Osteocyte (in vitro differentiated cells): ENCODE data around the gene ZNF202. TPM values are rescaled to one million over a fixed set of nuclear protein-coding genes. Genes with fewer than 3 reads are reported as not detected.
"Not testable (repeated sequence)": the region's sequence is repeated elsewhere in the genome, so short reads cannot be mapped to it uniquely, and the experiment has no call there.

Experiments used
- DNase-seq: peaks from one replicate; pipeline ENCODE4 v3.0.0; 2021; ENCODE audit warnings: mixed read lengths; ENCODE audit not compliant: unreplicated experiment; ENCODE audit errors: extremely low spot score
- H3K27ac Mint-ChIP-seq: one replicate; pipeline ENCODE4 v1.8.0; 2021; ENCODE audit warnings: mild to moderate bottlenecking, mixed read lengths; ENCODE audit not compliant: unreplicated experiment
- H3K27me3 Mint-ChIP-seq: one replicate; pipeline ENCODE4 v1.8.0; 2021; ENCODE audit warnings: mixed read lengths; ENCODE audit not compliant: unreplicated experiment
- H3K36me3 Mint-ChIP-seq: one replicate; pipeline ENCODE4 v1.8.0; 2021; ENCODE audit warnings: mixed read lengths; ENCODE audit not compliant: unreplicated experiment
- H3K4me1 Mint-ChIP-seq: one replicate; pipeline ENCODE4 v1.8.0; 2021; ENCODE audit warnings: mixed read lengths; ENCODE audit not compliant: unreplicated experiment
- H3K4me3 Mint-ChIP-seq: one replicate; pipeline ENCODE4 v1.8.0; 2021; ENCODE audit warnings: mild to moderate bottlenecking, moderate library complexity, mixed read lengths; ENCODE audit not compliant: unreplicated experiment
- H3K9me3 Mint-ChIP-seq: one replicate; pipeline ENCODE4 v1.8.0; 2021; ENCODE audit warnings: mixed read lengths; ENCODE audit not compliant: unreplicated experiment
- total RNA-seq: library from RNA; stranded (reverse); gene quantifications from 2 replicates; pipeline ENCODE4 v1.2.1, GENCODE V29; 2021
- TF ChIP-seq, protein P1 (sequence below): fragments of 200-600 bp; sonication (generic); IDR thresholded peaks from 2 replicates; pipeline ENCODE4 v1.5.0; 2021; ENCODE audit warnings: antibody characterized with exemption, mild to moderate bottlenecking, moderate library complexity

Gene ZNF202
- total RNA-seq, 1 donor from 2014 or later, result 11.2 TPM

DNA sequence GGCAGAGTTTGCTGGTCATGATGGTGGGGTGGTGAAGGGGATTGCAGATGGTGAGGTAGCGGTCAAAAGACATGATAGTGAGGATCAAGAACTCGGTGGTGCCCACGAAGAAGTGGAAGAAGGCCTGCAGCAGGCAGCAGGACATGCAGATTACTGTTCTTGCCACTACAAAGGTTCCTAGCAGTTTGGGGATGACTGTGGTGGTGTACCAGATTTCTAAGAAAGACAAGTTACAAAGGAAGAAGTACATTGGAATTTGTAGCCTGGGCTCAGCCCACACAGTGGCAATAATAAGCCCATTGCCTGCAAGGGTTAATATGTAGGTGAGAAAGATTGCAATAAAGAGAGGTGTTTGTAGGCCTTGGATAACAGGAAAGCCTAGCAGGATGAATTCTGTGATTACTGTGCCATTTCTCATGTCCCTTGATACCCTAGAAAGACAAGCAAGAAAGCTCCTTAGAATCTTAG, 12.7 kb upstream of the ZNF202 start, which contains the start of gene OR6X1:
OR6X1 (minus strand) TSS at position 418 of the 468 bp plus-strand sequence; CDS start at position 418, 0 bp downstream.
- DNase-seq, result no peak
- Mint-ChIP-seq H3K36me3 (no peaks in the 10 kb centered on the region), H3K4me1 (no peaks in the 10 kb centered on the region), H3K27ac (no peak within 1 kb of the TSS), H3K9me3 (no peaks in the 10 kb centered on the region), H3K4me3 (no peak within 1 kb of the TSS), H3K27me3 (peaks cover 41% of the 10 kb centered on the region)
- TF ChIP-seq, protein P1, sequence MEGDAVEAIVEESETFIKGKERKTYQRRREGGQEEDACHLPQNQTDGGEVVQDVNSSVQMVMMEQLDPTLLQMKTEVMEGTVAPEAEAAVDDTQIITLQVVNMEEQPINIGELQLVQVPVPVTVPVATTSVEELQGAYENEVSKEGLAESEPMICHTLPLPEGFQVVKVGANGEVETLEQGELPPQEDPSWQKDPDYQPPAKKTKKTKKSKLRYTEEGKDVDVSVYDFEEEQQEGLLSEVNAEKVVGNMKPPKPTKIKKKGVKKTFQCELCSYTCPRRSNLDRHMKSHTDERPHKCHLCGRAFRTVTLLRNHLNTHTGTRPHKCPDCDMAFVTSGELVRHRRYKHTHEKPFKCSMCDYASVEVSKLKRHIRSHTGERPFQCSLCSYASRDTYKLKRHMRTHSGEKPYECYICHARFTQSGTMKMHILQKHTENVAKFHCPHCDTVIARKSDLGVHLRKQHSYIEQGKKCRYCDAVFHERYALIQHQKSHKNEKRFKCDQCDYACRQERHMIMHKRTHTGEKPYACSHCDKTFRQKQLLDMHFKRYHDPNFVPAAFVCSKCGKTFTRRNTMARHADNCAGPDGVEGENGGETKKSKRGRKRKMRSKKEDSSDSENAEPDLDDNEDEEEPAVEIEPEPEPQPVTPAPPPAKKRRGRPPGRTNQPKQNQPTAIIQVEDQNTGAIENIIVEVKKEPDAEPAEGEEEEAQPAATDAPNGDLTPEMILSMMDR, result no peak

DNA sequence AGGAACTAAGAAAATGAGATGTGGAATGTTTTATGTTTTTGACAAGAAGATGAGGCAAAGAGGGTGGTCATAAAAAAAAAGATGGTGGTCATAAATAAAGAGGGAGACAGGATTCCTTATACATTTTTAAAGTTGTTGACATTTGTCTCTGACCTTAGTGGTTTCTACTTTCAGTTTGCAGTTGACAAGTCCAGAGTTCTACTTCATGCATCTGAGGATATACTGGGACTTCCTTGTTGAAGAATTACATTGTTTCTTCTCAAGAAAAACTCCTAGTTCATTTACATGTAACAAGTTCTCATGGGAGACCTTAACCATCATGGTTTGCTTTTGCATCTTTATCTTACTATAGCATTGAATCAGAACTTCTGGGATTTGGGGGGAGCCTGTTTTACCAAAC, 11.7 kb upstream of the ZNF202 start:
- H3K9me3 Mint-ChIP-seq, result peaks cover 5% of the 10 kb centered on the region
- H3K4me1 Mint-ChIP-seq, result no peaks in the 10 kb centered on the region
- H3K4me3 Mint-ChIP-seq, result no peak overlapping the region
- TF ChIP-seq, protein P1, result no peak
- DNase-seq, result no peak
- H3K36me3 Mint-ChIP-seq, result no peaks in the 10 kb centered on the region
- H3K27me3 Mint-ChIP-seq, result peaks cover 45% of the 10 kb centered on the region
- H3K27ac Mint-ChIP-seq, result no peak overlapping the region

DNA sequence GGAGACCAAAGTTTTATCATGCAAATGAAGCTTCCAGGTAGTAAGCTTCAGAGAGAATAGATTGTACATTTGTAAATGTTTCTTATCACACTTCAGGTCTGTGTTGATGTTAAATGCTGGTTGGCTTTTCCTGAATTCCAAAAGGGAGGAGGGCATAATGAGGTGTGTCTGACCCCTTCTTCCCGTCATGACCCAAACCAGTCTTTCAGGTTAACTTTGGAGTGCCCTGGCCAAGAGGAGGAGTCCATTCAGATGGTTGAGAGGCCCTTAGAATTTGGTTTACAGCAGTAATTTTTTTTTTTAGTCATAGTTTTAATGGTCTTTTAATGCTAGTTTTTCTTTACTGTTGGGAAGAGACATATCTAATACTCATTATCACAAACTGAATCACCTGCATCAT, 10.3 kb upstream of the ZNF202 start:
- Mint-ChIP-seq H3K36me3 (no peaks in the 10 kb centered on the region), H3K4me1 (no peaks in the 10 kb centered on the region), H3K27ac (no peak overlapping the region), H3K9me3 (peaks cover 8% of the 10 kb centered on the region), H3K4me3 (no peak overlapping the region), H3K27me3 (peaks cover 47% of the 10 kb centered on the region)
- TF ChIP-seq, protein P1, result no peak
- DNase-seq, result no peak

DNA sequence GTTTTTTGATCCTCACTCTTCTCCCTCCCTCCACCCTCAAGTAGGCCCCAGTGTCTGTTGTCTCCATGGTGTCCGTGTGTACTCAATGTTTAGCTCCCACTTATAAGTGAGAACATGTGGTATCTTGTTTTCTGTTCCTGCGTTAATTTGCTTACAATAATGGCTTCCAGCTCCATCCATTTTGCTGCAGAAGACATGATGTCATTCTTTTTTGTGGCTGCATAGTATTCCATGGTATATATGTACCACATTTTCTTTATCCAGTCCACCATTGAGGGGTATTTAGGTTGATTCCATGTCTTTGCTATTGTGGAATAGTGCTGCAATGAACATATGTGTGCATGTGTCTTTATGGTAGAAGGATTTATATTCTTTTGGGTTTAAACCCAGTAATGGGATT, 6.9 kb upstream of the ZNF202 start:
- H3K4me1 Mint-ChIP-seq, DNase-seq, H3K27ac Mint-ChIP-seq, H3K4me3 Mint-ChIP-seq, H3K9me3 Mint-ChIP-seq, H3K36me3 Mint-ChIP-seq: not testable (repeated sequence)
- peaks cover 63% of the 10 kb centered on the region for H3K27me3 Mint-ChIP-seq

DNA sequence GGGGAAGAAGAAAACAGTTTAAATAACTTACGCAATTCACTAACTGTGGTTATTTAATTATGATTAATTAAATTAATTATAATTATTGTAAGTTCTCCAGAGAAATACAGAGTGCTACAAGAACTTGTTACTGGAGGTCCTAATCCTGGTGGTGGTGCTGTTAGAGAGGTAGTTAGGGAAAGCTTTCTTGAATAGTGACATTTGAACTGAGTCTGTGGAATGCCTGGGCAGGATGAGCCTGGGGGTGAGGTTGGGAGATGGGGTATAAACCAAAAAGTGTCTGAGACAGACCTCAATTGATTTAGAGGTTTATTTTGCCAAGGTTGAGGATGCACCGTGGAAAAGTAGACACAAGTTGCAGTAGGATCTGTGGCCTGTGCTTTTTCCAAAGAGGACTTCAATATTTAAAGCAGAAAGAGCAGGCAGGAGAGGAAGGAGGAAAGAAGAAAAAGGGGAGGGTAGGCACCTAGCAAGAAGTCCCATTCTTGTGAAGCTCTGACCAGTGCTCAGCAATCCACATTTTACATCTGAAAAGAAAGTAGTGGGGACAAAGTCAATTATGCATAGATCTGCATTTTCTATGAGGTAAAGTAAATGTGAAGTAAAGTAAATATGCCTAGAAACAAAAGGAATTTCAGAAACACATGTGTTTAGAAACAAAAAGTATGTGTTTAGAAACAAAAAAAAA, 4.4 kb upstream of the ZNF202 start:
- Mint-ChIP-seq H3K36me3 (no peaks in the 10 kb centered on the region), H3K4me3 (no peak overlapping the region), H3K9me3 (peaks cover 8% of the 10 kb centered on the region), H3K27ac (no peak overlapping the region), H3K27me3 (peaks cover 47% of the 10 kb centered on the region), H3K4me1 (peaks cover 4% of the 10 kb centered on the region)
- TF ChIP-seq, protein P1, result no peak
- no peak for DNase-seq
